GM23338 (cell line): Measurements from ENCODE around the gene TM6SF1. TPM values are rescaled to one million over a fixed set of nuclear protein-coding genes. Genes with fewer than 3 reads are reported as not detected.

Experiments
- ATAC-seq: fragments of 200-7000 bp; cut with Tn5 transposase; 3 replicates; pipeline ENCODE4 v1.9.1; 2020
- DNase-seq: peaks from one replicate; pipeline ENCODE4 v3.0.0-alpha.2; 2015; ENCODE audit warnings: low spot score
- H2AFZ ChIP-seq: fragments of 200-600 bp; sonication (generic); 2 replicates; pipeline ENCODE4 v1.8.0; 2016; ENCODE audit warnings: antibody characterized with exemption, mild to moderate bottlenecking, moderate library complexity
- H3F3A ChIP-seq: fragments of 200-600 bp; sonication (generic); replicated peaks from 2 replicates; pipeline ENCODE4 v1.8.0; 2017; ENCODE audit warnings: antibody characterized with exemption, mixed run types, low read depth
- H3K27ac ChIP-seq: fragments of 200-600 bp; sonication (generic); 2 replicates; pipeline ENCODE4 v1.6.1; 2016; ENCODE audit warnings: low read depth
- H3K27me3 ChIP-seq: fragments of 200-600 bp; sonication (generic); 2 replicates; pipeline ENCODE4 v1.8.0; 2016; ENCODE audit warnings: mild to moderate bottlenecking, mixed run types, moderate library complexity; ENCODE audit not compliant: insufficient read depth
- H3K36me3 ChIP-seq: fragments of 200-600 bp; sonication (generic); 2 replicates; pipeline ENCODE4 v1.8.0; 2016; ENCODE audit warnings: mild to moderate bottlenecking; ENCODE audit not compliant: insufficient read depth
- H3K4me1 ChIP-seq: fragments of 200-600 bp; sonication (generic); 2 replicates; pipeline ENCODE4 v1.8.0; 2016; ENCODE audit warnings: mild to moderate bottlenecking, moderate library complexity; ENCODE audit not compliant: insufficient read depth
- H3K4me2 ChIP-seq: fragments of 200-600 bp; sonication (generic); 2 replicates; pipeline ENCODE4 v1.7.1; 2017; ENCODE audit warnings: mixed run types
- H3K4me3 ChIP-seq: fragments of 200-600 bp; sonication (generic); 2 replicates; pipeline ENCODE4 v1.6.1; 2016; ENCODE audit warnings: mixed run types
- H3K79me2 ChIP-seq: fragments of 200-600 bp; sonication (generic); replicated peaks from 2 replicates; pipeline ENCODE4 v1.8.0; 2017; ENCODE audit warnings: mild to moderate bottlenecking; ENCODE audit not compliant: insufficient read depth
- H3K9me2 ChIP-seq: fragments of 200-600 bp; sonication (generic); 2 replicates; pipeline ENCODE4 v1.8.0; 2017; ENCODE audit not compliant: insufficient read depth
- H4K20me1 ChIP-seq: fragments of 200-600 bp; sonication (generic); replicated peaks from 2 replicates; pipeline ENCODE4 v1.8.0; 2017; ENCODE audit warnings: mild to moderate bottlenecking; ENCODE audit not compliant: insufficient read depth
- H3K27ac Mint-ChIP-seq: 2 replicates; pipeline ENCODE4 v1.8.0; 2020; ENCODE audit warnings: inconsistent platforms, mild to moderate bottlenecking, moderate library complexity, mixed read lengths
- H3K27me3 Mint-ChIP-seq: 3 replicates; pipeline ENCODE4 v1.8.0; 2022; ENCODE audit warnings: low read depth, mild to moderate bottlenecking, moderate library complexity, mixed read lengths, inconsistent platforms; ENCODE audit not compliant: insufficient read depth, poor library complexity
- H3K36me3 Mint-ChIP-seq: 3 replicates; pipeline ENCODE4 v1.8.0; 2021; ENCODE audit warnings: low read depth, mild to moderate bottlenecking, inconsistent platforms, moderate library complexity, mixed read lengths
- H3K4me1 Mint-ChIP-seq: 3 replicates; pipeline ENCODE4 v1.8.0; 2020; ENCODE audit warnings: mild to moderate bottlenecking, inconsistent platforms, mixed read lengths
- H3K4me3 Mint-ChIP-seq: 3 replicates; pipeline ENCODE4 v1.8.0; 2021; ENCODE audit warnings: moderate library complexity, mild to moderate bottlenecking, inconsistent platforms, mixed read lengths
- H3K9me3 Mint-ChIP-seq: 3 replicates; pipeline ENCODE4 v1.8.0; 2020; ENCODE audit warnings: moderate library complexity, mild to moderate bottlenecking, inconsistent platforms, mixed read lengths
- CREB1 ChIP-seq: fragments of 250-450 bp; sonication (Bioruptor Pico); IDR thresholded peaks from 2 replicates; pipeline ENCODE4 v1.5.0; 2020; ENCODE audit warnings: low read depth, mild to moderate bottlenecking, moderate library complexity
- EZH2 ChIP-seq: fragments of 200-600 bp; sonication (generic); IDR thresholded peaks from one replicate; pipeline ENCODE4 v1.8.0; 2017; ENCODE audit warnings: antibody characterized with exemption, mild to moderate bottlenecking, low read depth; ENCODE audit not compliant: unreplicated experiment
- EZH2phosphoT487 ChIP-seq: fragments of 200-600 bp; sonication (generic); IDR thresholded peaks from one replicate; pipeline ENCODE4 v1.8.1; 2018; ENCODE audit warnings: antibody characterized with exemption; ENCODE audit not compliant: unreplicated experiment
- JUNB ChIP-seq: IDR thresholded peaks from one replicate; pipeline ENCODE4 v1.6.1; 2016; ENCODE audit warnings: antibody characterized with exemption; ENCODE audit not compliant: unreplicated experiment
- NANOG ChIP-seq: IDR thresholded peaks from 2 replicates; pipeline ENCODE4 v1.6.1; 2016; ENCODE audit warnings: antibody characterized with exemption, borderline replicate concordance
- POLR2AphosphoS5 ChIP-seq: IDR thresholded peaks from 2 replicates; pipeline ENCODE4 v1.6.1; 2016; ENCODE audit warnings: antibody characterized with exemption, low read depth
- STAT1 ChIP-seq: IDR thresholded peaks from one replicate; pipeline ENCODE4 v1.6.1; 2016; ENCODE audit warnings: antibody characterized with exemption; ENCODE audit not compliant: unreplicated experiment
- ZNF114 ChIP-seq: fragments of 250-450 bp; sonication (Bioruptor Pico); IDR thresholded peaks from 2 replicates; pipeline ENCODE4 v1.5.0; 2020; ENCODE audit warnings: mild to moderate bottlenecking, moderate library complexity
- ZNF331 ChIP-seq: fragments of 250-450 bp; sonication (Bioruptor Pico); IDR thresholded peaks from 2 replicates; pipeline ENCODE4 v1.5.0; 2020; ENCODE audit warnings: low read depth, mild to moderate bottlenecking, moderate library complexity
- polyA plus RNA-seq: library from polyadenylated mRNA; unstranded; fragments of >200 nt; fragmentation: Nextera tagmentation; extraction: Ambion mirVana; gene quantifications from 2 replicates; pipeline ENCODE4 v1.2.1, GENCODE V29; 2016
- total RNA-seq: library from RNA; depleted of rRNA; stranded (reverse); fragments of >200 nt; shearing (Covaris generic); gene quantifications from 2 replicates; pipeline ENCODE4 v1.2.3, GENCODE V29; 2014
- TF ChIP-seq, protein P1 (sequence below): IDR thresholded peaks from one replicate; pipeline ENCODE4 v1.6.1; 2018; ENCODE audit warnings: antibody characterized with exemption; ENCODE audit not compliant: unreplicated experiment
- TF ChIP-seq, protein P2 (sequence below): IDR thresholded peaks from 2 replicates; pipeline ENCODE4 v1.6.1; 2016; ENCODE audit warnings: antibody characterized with exemption
- TF ChIP-seq, protein P3 (sequence below): fragments of 250-450 bp; sonication (Bioruptor Pico); IDR thresholded peaks from 2 replicates; pipeline ENCODE4 v1.5.0; 2020; ENCODE audit warnings: mild to moderate bottlenecking, moderate library complexity
- TF ChIP-seq, protein P4 (sequence below), 2 experiments: fragments of 200-600 bp in 1 of 2; sonication (generic) in 1 of 2; conservative IDR thresholded peaks; 2 replicates each; pipeline versions ENCODE4 v1.5.1 to v1.6.1; 2016 to 2017; ENCODE audit warnings: antibody characterized with exemption in 2 of 2, low read depth in 2 of 2, mild to moderate bottlenecking in 2 of 2, moderate library complexity in 1 of 2

The TM6SF1 gene
- total and polyA plus RNA-seq, 2 experiments from 2014 or later, result 0.80 to 1.5 TPM

DNA sequence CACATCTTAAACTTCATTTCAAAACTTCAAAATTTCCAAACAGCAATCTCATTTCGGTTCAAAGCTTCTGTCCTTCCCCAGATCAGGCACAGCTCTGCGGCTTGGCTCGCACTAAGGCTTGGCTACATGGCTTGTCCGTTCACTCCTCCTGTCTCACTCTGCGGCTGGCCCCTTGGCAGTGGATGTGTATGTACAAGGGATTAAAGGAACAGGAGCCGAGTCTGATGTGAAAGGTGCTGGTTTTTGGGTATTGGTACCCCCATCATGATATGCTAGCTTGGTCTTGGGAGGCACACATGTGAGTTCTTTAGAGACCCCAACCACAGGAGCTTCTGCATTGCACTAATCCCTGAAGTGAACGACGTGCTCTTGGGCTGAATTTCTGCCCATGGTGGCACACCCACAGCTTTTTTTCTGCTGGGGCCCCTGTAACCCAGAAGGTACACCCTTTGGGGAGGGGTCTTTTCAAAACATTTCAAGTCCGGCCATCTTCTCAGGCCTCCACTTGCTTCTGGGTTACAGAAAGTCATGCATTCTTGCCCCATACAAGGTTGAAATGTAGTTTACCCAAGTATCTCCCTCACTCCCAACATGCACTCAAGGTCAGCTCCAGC lies 12.6 kb downstream of the TM6SF1 start:
- H3K4me3 Mint-ChIP-seq, result no peak overlapping the region
- no peak overlapping the region for H2AFZ ChIP-seq
- no peak overlapping the region for H3K27ac ChIP-seq
- H3F3A ChIP-seq, result no peaks in the 10 kb centered on the region
- no peaks in the 10 kb centered on the region for H4K20me1 ChIP-seq
- no peak overlapping the region for H3K4me2 ChIP-seq
- H3K9me3 Mint-ChIP-seq, result no peaks in the 10 kb centered on the region
- H3K27me3 ChIP-seq, result no peaks in the 10 kb centered on the region
- no peak for DNase-seq
- H3K9me2 ChIP-seq, result no peaks in the 10 kb centered on the region
- TF ChIP-seq, protein P1, sequence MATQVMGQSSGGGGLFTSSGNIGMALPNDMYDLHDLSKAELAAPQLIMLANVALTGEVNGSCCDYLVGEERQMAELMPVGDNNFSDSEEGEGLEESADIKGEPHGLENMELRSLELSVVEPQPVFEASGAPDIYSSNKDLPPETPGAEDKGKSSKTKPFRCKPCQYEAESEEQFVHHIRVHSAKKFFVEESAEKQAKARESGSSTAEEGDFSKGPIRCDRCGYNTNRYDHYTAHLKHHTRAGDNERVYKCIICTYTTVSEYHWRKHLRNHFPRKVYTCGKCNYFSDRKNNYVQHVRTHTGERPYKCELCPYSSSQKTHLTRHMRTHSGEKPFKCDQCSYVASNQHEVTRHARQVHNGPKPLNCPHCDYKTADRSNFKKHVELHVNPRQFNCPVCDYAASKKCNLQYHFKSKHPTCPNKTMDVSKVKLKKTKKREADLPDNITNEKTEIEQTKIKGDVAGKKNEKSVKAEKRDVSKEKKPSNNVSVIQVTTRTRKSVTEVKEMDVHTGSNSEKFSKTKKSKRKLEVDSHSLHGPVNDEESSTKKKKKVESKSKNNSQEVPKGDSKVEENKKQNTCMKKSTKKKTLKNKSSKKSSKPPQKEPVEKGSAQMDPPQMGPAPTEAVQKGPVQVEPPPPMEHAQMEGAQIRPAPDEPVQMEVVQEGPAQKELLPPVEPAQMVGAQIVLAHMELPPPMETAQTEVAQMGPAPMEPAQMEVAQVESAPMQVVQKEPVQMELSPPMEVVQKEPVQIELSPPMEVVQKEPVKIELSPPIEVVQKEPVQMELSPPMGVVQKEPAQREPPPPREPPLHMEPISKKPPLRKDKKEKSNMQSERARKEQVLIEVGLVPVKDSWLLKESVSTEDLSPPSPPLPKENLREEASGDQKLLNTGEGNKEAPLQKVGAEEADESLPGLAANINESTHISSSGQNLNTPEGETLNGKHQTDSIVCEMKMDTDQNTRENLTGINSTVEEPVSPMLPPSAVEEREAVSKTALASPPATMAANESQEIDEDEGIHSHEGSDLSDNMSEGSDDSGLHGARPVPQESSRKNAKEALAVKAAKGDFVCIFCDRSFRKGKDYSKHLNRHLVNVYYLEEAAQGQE, result no peak
- no peak for TF ChIP-seq NANOG
- no peak for TF ChIP-seq ZNF331 (CRISPR knock-in tag)
- no peak for TF ChIP-seq POLR2AphosphoS5
- TF ChIP-seq CREB1 (CRISPR knock-in tag), result no peak
- TF ChIP-seq ZNF114, result no peak
- TF ChIP-seq STAT1, result no peak
- TF ChIP-seq, protein P2, sequence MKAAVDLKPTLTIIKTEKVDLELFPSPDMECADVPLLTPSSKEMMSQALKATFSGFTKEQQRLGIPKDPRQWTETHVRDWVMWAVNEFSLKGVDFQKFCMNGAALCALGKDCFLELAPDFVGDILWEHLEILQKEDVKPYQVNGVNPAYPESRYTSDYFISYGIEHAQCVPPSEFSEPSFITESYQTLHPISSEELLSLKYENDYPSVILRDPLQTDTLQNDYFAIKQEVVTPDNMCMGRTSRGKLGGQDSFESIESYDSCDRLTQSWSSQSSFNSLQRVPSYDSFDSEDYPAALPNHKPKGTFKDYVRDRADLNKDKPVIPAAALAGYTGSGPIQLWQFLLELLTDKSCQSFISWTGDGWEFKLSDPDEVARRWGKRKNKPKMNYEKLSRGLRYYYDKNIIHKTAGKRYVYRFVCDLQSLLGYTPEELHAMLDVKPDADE, result no peak
- TF ChIP-seq, protein P3, sequence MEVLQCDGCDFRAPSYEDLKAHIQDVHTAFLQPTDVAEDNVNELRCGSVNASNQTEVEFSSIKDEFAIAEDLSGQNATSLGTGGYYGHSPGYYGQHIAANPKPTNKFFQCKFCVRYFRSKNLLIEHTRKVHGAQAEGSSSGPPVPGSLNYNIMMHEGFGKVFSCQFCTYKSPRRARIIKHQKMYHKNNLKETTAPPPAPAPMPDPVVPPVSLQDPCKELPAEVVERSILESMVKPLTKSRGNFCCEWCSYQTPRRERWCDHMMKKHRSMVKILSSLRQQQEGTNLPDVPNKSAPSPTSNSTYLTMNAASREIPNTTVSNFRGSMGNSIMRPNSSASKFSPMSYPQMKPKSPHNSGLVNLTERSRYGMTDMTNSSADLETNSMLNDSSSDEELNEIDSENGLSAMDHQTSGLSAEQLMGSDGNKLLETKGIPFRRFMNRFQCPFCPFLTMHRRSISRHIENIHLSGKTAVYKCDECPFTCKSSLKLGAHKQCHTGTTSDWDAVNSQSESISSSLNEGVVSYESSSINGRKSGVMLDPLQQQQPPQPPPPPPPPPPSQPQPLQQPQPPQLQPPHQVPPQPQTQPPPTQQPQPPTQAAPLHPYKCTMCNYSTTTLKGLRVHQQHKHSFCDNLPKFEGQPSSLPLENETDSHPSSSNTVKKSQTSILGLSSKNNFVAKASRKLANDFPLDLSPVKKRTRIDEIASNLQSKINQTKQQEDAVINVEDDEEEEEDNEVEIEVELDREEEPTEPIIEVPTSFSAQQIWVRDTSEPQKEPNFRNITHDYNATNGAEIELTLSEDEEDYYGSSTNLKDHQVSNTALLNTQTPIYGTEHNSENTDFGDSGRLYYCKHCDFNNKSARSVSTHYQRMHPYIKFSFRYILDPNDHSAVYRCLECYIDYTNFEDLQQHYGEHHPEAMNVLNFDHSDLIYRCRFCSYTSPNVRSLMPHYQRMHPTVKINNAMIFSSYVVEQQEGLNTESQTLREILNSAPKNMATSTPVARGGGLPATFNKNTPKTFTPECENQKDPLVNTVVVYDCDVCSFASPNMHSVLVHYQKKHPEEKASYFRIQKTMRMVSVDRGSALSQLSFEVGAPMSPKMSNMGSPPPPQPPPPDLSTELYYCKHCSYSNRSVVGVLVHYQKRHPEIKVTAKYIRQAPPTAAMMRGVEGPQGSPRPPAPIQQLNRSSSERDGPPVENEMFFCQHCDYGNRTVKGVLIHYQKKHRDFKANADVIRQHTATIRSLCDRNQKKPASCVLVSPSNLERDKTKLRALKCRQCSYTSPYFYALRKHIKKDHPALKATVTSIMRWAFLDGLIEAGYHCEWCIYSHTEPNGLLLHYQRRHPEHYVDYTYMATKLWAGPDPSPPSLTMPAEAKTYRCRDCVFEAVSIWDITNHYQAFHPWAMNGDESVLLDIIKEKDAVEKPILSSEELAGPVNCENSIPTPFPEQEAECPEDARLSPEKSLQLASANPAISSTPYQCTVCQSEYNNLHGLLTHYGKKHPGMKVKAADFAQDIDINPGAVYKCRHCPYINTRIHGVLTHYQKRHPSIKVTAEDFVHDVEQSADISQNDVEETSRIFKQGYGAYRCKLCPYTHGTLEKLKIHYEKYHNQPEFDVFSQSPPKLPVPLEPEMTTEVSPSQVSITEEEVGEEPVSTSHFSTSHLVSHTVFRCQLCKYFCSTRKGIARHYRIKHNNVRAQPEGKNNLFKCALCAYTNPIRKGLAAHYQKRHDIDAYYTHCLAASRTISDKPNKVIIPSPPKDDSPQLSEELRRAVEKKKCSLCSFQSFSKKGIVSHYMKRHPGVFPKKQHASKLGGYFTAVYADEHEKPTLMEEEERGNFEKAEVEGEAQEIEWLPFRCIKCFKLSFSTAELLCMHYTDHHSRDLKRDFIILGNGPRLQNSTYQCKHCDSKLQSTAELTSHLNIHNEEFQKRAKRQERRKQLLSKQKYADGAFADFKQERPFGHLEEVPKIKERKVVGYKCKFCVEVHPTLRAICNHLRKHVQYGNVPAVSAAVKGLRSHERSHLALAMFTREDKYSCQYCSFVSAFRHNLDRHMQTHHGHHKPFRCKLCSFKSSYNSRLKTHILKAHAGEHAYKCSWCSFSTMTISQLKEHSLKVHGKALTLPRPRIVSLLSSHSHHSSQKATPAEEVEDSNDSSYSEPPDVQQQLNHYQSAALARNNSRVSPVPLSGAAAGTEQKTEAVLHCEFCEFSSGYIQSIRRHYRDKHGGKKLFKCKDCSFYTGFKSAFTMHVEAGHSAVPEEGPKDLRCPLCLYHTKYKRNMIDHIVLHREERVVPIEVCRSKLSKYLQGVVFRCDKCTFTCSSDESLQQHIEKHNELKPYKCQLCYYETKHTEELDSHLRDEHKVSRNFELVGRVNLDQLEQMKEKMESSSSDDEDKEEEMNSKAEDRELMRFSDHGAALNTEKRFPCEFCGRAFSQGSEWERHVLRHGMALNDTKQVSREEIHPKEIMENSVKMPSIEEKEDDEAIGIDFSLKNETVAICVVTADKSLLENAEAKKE (CRISPR knock-in tag), result no peak
- no peak for TF ChIP-seq JUNB
- TF ChIP-seq, protein P4, sequence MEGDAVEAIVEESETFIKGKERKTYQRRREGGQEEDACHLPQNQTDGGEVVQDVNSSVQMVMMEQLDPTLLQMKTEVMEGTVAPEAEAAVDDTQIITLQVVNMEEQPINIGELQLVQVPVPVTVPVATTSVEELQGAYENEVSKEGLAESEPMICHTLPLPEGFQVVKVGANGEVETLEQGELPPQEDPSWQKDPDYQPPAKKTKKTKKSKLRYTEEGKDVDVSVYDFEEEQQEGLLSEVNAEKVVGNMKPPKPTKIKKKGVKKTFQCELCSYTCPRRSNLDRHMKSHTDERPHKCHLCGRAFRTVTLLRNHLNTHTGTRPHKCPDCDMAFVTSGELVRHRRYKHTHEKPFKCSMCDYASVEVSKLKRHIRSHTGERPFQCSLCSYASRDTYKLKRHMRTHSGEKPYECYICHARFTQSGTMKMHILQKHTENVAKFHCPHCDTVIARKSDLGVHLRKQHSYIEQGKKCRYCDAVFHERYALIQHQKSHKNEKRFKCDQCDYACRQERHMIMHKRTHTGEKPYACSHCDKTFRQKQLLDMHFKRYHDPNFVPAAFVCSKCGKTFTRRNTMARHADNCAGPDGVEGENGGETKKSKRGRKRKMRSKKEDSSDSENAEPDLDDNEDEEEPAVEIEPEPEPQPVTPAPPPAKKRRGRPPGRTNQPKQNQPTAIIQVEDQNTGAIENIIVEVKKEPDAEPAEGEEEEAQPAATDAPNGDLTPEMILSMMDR (conservative IDR thresholded peaks at IDR 0.05; ENCODE audit: low read depth in 2 of 2), result no peak
- no peak for TF ChIP-seq EZH2phosphoT487
- TF ChIP-seq EZH2, result no peak
- H3K4me3 ChIP-seq, result no peak overlapping the region
- ATAC-seq, result no peak
- H3K79me2 ChIP-seq, result no peaks in the 10 kb centered on the region
- H3K27me3 Mint-ChIP-seq, result no peaks in the 10 kb centered on the region
- H3K36me3 Mint-ChIP-seq, result no peaks in the 10 kb centered on the region
- H3K4me1 Mint-ChIP-seq, result peaks cover 3% of the 10 kb centered on the region
- no peaks in the 10 kb centered on the region for H3K4me1 ChIP-seq
- no peak overlapping the region for H3K27ac Mint-ChIP-seq
- H3K36me3 ChIP-seq, result no peaks in the 10 kb centered on the region
